Sigmoid colon (tissue), 4 donors: ENCODE results near the gene DHTKD1.

ENCODE experiments used
- POLR2A ChIP-seq, 2 donors: fragments of 450-650 bp; IDR thresholded peaks; one replicate each; pipeline ENCODE4 v1.6.1; 2016; ENCODE audit warnings: antibody characterized with exemption in 2 of 2, mild to moderate bottlenecking in 2 of 2, moderate library complexity in 2 of 2
- POLR2AphosphoS5 ChIP-seq, 4 donors: sonication (generic); formaldehyde crosslinking; IDR thresholded peaks; one replicate each; pipeline ENCODE4 v1.6.1; 2017; ENCODE audit warnings: antibody characterized with exemption in 4 of 4
- TF ChIP-seq, protein P1 (sequence below), 4 experiments: fragments of 450-650 bp in 3 of 4; fragments of 200-600 bp in 1 of 4; IDR thresholded peaks; one replicate each; pipeline ENCODE4 v1.5.1; 2016 to 2019; ENCODE audit warnings: antibody characterized with exemption in 4 of 4, mild to moderate bottlenecking in 3 of 4, moderate library complexity in 2 of 4

DNA sequence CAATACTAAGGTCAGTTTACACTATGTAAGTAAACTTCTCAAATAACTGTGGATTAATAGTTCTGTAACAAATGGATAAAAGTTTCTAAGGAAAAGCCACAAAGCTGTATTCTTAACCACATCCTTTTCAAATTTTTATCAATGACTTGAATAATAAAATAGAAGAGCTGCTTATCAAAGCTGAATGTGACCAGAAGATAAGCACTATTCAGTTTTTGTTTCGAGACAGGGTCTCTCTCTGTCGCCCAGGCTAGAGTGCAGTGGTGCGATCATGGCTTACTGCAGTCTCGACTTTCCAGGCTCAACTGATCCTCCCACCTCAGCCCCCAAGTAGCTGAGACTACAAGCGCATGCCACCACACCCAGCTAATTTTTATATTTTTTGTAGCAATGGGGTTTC, 43.2 kb upstream of the DHTKD1 start:
- no peak for TF ChIP-seq POLR2A (IDR thresholded peaks at IDR 0.05)
- TF ChIP-seq, protein P1, sequence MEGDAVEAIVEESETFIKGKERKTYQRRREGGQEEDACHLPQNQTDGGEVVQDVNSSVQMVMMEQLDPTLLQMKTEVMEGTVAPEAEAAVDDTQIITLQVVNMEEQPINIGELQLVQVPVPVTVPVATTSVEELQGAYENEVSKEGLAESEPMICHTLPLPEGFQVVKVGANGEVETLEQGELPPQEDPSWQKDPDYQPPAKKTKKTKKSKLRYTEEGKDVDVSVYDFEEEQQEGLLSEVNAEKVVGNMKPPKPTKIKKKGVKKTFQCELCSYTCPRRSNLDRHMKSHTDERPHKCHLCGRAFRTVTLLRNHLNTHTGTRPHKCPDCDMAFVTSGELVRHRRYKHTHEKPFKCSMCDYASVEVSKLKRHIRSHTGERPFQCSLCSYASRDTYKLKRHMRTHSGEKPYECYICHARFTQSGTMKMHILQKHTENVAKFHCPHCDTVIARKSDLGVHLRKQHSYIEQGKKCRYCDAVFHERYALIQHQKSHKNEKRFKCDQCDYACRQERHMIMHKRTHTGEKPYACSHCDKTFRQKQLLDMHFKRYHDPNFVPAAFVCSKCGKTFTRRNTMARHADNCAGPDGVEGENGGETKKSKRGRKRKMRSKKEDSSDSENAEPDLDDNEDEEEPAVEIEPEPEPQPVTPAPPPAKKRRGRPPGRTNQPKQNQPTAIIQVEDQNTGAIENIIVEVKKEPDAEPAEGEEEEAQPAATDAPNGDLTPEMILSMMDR (IDR thresholded peaks at IDR 0.05) = no peak
- no peak for TF ChIP-seq POLR2AphosphoS5 (IDR thresholded peaks at IDR 0.05)
